HG02885 (cell line): ENCODE measurements around the gene STAT4.

Source experiments
- ATAC-seq: cut with Tn5 transposase; IDR thresholded peaks from one replicate; pipeline ENCODE4 v1.9.1; 2021; ENCODE audit warnings: mild to moderate bottlenecking; ENCODE audit not compliant: unreplicated experiment, poor library complexity

Gene STAT4

GRCh38 chr2:191020221-191020741 is 130.5 kb downstream of the STAT4 start:
- ATAC-seq, result peak; percentile 78

- ATAC-seq, result no peak
Observed at GRCh38 chr2:191019376-191019775, 131.4 kb downstream of the STAT4 start.

GRCh38 chr2:191018643-191019119 is 132.1 kb downstream of the STAT4 start:
- ATAC-seq, result no peak

DNA sequence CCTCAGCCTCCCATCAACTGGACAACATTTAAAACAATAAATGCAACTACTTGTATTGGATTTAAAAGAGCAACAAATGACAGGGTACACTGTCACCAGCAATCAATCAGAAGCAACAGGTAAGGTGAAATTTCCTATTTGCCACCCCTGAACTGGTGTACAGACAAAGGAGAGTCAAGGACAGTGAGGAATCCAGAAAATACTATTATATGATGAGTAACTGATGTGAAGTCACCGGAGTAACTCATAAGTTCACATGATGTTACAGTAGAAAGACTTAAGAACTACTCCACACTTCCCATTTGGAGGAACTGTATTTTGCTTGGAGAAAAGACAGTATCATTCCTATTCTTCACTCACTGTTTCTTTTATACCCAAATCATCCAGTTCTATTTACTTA is 132.7 kb downstream of the STAT4 start:
- ATAC-seq, result no peak

DNA sequence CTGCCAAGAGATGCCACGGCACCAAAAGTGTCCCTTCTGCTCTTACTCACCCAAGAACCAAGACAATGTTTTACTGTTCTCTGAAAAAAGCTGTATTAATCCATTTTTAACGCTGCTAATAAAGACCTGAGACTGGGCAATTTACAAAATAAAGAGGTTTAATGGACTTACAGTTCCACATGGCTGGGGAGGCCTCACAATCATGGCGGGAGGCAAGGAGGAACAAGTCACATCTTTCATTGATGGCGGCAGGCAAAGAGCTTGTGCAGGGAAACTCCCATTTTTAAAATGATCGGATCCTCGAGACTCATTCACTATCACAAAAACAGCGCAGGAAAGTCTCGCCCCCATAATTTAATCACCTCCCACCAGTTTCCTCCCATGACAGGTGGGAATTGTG is 135.0 kb downstream of the STAT4 start:
- no peak for ATAC-seq

- no peak for ATAC-seq
Observed at GRCh38 chr2:191015239-191015638, 135.6 kb downstream of the STAT4 start.

GRCh38 chr2:191014653-191015020 is 136.2 kb downstream of the STAT4 start:
- peak; percentile 1 for ATAC-seq

GRCh38 chr2:191013932-191014652 is 136.7 kb downstream of the STAT4 start, which contains the start of gene STAT1:
TSS of gene STAT1 (minus strand) at chr2:191014171. CDS start at chr2:191010003, 4,168 bp downstream.
- peak; percentile 85 for ATAC-seq

DNA sequence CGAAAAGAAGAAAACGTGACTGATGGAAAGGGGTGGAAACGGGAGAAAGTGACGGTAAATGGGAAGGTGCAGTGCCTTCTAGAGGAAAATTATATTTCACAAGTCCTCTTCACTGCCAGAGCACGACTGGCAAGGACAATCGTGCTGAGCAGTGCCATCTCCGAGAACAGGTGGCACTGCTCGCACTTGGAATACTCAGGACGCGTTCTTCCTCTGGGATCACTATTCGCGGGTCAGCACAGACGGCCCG is 137.2 kb downstream of the STAT4 start:
- no peak for ATAC-seq

GRCh38 chr2:191012845-191013681 is 137.7 kb downstream of the STAT4 start:
- peak; percentile 6 for ATAC-seq

DNA sequence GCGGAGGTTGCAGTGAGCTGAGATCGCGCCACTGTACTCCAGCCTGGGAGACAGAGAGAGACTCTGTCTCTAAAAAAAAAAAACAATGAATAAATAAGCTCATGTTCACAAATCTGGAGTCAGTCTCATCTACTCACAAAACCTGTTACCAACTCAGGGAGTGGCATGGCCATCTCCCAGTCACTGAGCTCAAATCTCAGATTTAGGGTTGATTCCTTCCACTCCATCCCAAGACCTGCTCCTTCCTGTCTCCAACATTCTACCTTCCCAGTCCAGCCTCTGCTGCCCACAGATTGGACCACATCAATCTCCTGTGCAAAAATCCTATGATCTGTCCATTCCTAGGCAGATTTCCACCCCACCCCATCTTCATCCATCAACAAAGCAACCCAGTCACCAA is 138.4 kb downstream of the STAT4 start:
- ATAC-seq, result no peak

DNA sequence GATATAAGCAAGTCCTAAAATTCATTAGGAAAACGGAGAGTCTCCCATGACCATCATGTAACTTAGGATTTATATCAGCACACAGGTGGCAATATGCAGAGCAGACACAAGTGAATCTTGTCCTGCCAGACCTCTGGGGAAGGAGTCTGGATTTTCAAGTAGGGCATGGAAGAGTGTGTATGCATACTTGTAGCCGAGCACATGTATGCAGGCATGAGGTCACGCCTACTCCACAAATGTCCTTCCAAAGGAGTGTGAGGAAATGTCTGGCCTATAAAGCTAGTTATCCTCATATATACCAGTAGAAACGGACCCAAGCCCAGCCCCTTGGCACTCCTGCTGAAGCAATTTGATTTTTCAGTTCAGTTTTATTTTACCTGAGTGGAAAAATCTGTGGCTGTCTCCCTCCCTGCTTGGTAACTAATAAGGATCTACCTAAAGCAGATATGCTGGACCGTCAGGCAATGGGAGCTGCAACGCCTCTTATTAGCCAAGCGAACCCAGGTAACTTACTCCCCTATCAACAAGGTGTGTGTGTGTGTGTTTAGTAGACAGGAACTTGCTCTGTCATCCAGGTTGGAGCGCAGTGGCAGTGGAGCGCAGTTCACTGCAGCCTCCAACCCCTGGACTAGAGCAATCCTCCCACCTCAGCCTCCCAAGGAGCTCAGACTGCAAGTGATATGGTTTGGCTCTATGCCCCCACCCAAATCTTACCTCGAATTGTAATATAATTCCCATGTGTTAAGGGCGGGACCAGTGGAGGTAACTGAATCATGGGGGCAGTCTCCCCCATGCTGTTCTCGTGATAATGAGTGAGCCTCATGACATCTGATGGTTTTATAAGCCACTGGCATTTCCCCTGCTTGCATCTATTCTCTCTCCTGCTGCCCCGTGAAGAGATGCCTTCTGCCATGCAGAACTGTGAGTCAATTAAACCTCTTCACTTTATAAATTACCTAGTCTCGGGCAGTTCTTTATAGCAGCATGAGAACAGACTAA is 139.6 kb downstream of the STAT4 start:
- no peak for ATAC-seq

- no peak for ATAC-seq
Observed at GRCh38 chr2:191009541-191010374, 141.0 kb downstream of the STAT4 start.

- ATAC-seq, result no peak
Observed at GRCh38 chr2:191008286-191008685, 142.5 kb downstream of the STAT4 start.

DNA sequence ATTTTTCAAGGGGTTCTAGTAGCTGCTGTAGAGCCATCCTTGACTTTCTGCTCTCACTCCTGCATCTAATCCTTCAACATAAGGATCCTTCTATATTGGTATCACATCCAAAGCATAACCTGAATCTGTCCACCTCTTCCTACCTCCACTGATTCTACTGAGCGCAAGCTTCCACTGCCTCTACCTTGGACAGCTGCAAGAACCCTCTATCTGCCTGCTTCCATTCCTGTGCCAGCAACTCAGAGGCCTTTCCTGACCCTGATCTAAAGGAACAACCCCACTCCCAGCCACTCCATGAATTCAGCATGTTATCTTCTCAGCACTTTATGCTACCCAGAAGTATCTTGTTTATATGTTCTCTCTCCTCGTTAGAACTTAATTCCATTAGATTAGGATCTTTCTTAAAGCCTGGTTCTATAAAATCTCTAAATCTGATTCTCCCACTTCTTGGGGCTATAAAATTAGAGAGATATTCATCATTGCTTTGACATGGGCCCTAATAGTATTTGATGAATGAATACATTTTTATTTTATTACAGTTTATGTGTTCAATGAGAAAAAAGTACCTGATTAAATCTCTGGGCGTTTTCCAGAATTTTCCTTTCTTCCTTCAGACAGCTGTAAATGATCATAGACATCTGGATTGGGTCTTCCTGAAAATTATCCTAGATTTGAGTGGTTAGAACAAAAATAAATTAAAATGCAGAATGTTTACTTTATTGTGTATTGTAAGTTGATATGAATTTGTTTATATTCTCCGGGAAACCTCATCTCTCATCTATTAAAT is 143.6 kb downstream of the STAT4 start:
- no peak for ATAC-seq

DNA sequence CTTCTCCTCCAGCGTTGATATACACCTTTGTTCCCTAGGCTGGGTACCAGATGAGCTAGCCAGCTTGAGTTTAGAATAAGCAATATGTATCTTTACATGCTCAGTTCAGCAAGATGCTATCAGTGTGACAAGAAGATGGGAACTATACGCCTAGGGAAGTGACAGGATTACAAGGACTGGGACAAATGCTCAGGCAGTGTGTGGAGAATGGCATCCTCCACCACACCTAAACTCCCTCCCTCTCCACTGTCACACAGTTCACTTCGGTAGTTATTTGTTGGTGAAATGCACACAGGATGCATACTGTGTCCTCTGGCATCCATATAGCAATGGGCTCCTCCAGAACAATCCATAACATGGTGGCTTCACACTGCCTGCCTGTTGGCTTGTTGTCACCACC is 144.5 kb downstream of the STAT4 start:
- no peak for ATAC-seq

GRCh38 chr2:191003405-191004309 is 147.1 kb downstream of the STAT4 start:
- ATAC-seq, result no peak

DNA sequence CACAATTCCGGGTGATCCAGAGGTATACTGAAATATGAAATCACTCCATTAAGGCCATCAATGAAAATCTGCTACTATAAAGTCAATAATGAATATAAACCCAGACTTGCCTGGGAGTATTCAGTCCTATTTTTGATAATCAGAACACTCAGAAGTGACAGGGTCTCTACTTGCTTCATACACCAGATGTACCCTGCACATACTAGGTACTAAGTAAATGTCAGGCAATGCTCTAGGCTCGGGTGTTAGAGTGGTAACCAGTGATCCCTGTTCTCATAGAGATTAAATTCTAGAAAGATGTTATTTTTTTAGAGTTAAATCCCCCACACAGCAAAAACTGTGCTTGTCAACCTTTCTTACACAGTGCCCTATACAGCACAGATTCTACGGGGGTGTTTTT is 149.2 kb downstream of the STAT4 start:
- no peak for ATAC-seq
